GM21528 (cell line): ENCODE results near the gene DDX52.
A peak's percentile ranks its signal among the peaks of the same experiment; 100 is the strongest.
"Not testable (repeated sequence)": the region's sequence is repeated elsewhere in the genome, so short reads cannot be mapped to it uniquely, and the experiment has no call there.

Source experiments
- ATAC-seq: cut with Tn5 transposase; IDR thresholded peaks from one replicate; pipeline ENCODE4 v1.9.1; 2021; ENCODE audit warnings: mild to moderate bottlenecking, moderate library complexity; ENCODE audit not compliant: unreplicated experiment, low FRiP score

DDX52 gene

DNA sequence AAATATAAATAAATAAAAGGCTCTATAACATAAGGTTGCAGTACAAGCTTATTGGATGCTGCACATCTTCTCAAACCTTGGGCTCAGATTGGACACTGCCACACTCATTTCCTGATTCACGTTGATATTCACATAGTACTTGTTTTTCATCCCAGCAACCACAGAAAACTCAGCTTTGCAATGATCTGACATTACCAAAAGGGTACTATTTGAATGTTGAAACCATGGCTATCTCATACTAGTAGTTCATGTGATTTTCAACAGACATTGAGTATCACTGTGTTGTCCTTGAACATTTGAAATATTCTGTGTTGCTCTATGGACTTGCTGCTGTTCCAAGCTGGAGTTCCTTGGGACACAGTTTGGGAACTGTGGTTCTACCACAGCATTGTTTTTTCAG is 14.0 kb upstream of the DDX52 start:
- ATAC-seq, result no peak

DNA sequence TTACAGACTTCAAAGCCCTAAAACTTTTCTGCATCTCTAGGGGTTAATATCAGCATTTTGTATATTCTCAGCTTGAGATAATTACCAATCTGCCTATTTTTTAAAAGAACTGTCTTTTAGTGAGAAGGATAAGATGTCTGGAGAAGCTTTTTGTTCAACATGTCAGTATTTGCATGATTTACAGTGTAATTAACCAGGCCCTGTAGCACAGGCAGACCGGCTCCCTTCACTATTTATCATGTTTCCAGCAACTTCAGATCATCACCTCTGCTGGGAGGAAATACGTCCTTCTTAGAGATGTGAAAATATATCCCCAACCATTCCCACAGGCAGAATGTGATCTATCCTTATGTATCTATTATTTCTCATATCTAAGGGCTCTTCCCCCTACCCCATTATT is 8.6 kb upstream of the DDX52 start:
- no peak for ATAC-seq

GRCh38 chr17:37650419-37651003 is 7.3 kb upstream of the DDX52 start:
- no peak for ATAC-seq

DNA sequence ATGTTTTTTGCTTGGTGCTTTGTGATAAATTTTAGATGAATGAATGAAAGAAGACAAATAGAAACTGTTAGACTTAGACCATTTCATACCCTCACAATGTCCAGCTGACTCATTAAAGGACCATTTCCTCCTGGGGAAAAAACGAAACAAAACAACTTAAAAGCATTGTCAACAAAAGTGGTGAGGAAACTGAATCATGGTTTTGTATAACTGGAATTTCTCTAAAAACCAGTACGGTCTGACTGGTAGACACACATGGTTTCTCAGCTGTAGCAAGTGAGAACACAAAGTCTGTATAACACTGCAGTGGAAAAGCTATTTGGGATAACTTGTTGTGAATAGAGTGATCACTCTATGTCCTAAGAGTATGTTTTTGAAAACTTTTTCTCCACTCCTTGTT is 5.3 kb upstream of the DDX52 start:
- ATAC-seq, result no peak

DNA sequence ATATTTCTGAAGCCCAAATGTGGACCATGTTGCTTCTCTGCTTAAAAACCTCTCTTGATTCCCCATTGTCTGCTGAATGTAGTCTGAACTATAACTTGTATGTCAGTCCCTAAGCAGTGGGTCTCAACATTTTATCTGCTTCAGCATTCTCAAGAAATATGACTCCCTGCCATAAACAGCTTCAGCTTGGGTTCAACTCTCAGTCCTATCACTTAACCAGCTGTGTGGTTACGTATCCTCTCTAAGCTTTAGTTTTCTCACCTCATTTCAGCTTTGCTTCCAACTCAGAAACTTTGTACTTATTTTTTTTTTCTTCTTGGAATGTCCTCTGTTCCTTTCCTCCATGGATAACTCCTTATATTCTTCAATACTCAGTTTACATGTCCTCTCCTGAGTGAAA is 4.6 kb upstream of the DDX52 start:
- ATAC-seq, result no peak

- no peak for ATAC-seq
These were observed 623 bp upstream of the DDX52 start for GRCh38 chr17:37643869-37644268.

DNA sequence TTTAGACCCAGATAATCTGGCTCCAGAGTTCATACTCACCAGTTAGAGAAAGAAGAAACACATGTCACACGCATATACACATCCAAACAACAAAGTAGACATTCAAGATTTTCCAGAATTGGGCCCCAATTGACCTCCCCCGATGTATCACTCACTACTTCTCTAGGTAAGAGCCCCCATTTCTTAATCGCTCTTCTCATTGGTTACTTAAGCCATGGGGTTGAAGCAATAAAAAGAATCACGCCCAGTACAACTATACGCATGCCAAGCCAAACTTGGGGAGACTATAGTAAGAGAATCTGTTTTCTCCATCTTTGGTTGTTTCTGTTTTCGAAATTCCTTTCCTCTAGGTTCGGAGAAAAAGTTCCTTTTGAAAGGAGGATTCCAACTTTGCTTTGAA is 565 bp downstream of the DDX52 start:
- ATAC-seq, result peak; percentile 13

- no peak for ATAC-seq
These were observed 3.2 kb downstream of the DDX52 start for GRCh38 chr17:37640015-37640414.

DNA sequence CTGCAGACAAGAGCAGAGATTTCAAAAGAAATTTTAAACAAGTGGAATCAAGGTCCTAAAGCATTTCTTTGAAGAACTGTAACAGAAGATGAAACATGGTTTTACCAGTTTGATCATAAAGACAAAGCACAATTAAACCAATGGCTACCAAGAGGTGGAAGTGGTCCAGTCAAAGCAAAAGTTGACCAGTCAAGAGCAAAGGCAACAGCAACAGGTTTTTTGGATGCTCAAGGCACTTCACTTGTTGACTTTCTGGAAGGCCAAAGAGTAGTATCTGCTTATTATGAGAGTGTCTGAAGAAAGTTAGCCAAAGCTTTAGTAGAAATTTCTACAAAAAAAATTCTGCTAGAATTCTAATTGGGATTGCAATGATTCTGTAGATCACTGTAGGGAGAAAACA is 5.3 kb downstream of the DDX52 start:
- ATAC-seq, result no peak

GRCh38 chr17:37616430-37616829 is 26.8 kb downstream of the DDX52 start:
- ATAC-seq, result not testable (repeated sequence)

- no peak for ATAC-seq
These were observed 28.4 kb downstream of the DDX52 start for GRCh38 chr17:37614823-37615222.

- no peak for ATAC-seq
These were observed 28.9 kb downstream of the DDX52 start for GRCh38 chr17:37614391-37614790.

GRCh38 chr17:37610971-37611370 is 32.3 kb downstream of the DDX52 start:
- no peak for ATAC-seq

- ATAC-seq, result not testable (repeated sequence)
These were observed 33.2 kb downstream of the DDX52 start for GRCh38 chr17:37610041-37610420.

DNA sequence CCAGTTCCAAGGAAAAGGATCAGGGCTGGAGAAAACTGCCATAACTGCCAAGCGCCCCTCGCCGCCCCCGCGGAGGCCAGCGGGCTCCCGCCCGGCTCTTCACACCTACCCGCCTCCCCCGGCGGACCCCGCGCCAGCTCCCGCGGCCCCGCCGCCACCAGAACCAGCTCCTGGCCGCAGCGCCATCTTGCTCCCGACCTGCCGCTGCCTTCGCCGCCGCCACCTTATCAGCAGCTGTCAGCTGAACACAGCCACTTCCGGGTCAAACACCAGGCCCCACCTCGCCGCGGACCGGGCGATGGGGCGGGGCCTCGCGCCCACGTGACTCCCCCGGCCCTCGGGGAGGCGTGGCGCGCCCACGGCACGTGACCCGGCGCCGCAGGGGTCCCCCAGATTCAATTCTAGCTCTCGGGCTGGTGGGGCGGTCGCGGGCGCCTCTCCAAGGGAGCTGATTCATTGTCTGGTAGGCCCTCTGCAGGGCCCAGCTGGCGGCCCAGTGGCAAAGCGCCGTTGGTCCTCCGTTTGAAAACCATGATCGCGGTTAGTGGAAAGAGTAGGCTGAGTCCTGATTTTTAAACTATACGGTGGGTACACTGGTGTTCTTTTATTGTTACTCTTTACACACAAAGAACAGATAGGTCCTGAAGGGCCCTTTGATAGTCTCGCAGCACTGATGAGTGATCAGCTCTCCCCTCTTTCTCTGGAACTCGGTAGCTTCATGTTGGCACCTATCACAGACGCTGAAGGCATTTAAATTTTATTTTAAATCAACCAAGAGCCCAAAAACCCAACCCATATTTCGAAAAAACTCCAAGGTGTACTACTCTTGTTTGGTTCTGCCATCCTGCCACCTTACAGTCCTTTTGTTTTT is 33.8 kb downstream of the DDX52 start, which contains the start of gene SYNRG:
SYNRG (minus strand) TSS at position 249 of the 871 bp plus-strand sequence; CDS start at position 186, 63 bp downstream.
- peak; percentile 77 for ATAC-seq

GRCh38 chr17:37608351-37609169 is 34.7 kb downstream of the DDX52 start:
- ATAC-seq, result peak; percentile 33

DNA sequence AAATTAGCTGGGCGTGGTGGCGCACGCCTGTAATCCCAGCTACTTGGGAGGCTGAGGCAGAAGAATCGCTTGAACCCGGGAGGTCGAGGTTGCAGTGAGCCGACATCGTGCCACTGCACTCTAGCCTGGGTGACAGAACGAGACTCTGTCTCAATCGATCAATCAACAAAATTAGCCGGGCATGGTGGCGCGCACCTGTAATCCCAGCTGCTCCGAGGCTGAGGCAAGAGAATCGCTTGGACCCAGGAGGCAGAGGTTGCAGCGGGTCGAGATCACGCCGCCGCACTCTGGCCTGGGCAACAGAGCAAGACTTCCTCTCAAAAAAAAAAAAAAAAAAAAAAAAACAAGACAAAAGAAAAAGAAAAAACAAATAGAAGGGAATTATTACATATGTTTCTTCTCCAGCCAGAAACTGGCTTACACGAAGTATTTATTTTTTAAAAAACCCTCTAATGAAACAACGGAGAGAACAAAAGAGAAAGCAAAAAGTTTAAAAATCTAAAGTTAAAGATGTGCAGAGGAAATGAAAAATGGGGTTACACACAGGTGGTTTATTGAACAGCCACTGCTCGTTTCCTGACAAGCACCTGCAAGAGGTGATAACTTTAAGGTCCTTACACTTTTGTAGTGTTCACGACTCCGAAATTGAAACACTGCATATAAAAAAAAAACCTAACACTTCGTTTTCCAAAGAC is 35.5 kb downstream of the DDX52 start:
- ATAC-seq, result no peak

GRCh38 chr17:37605813-37606505 is 37.3 kb downstream of the DDX52 start:
- ATAC-seq, result no peak

GRCh38 chr17:37605081-37605480 is 38.2 kb downstream of the DDX52 start:
- ATAC-seq, result no peak

DNA sequence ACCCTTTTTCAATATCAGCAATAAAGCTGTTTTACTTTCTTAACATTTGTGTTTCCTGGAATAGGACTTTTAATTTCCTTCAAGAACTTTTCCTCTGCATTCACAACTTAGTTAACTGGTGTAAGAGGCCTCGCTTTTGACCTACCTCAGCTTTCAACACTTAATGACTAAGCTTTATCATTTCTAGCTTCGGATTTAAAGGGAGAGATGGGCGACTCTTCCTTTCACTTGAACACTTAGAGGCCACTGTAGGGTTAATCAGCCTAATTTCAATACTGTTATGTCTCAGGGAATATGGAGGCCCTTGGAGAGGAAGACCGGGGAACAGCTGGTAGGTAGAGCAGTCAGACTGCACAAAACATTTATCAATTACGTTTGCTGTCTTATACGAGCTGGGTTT is 38.7 kb downstream of the DDX52 start:
- no peak for ATAC-seq
